ENCODE data around the gene TNFAIP8. TPM values are rescaled to one million over a fixed set of nuclear protein-coding genes. Genes with fewer than 3 reads are reported as not detected.

Gene TNFAIP8
- total RNA-seq, 4 donors from 2014 or later: 37.2 to 49.1 (median 43.3) TPM

DNA sequence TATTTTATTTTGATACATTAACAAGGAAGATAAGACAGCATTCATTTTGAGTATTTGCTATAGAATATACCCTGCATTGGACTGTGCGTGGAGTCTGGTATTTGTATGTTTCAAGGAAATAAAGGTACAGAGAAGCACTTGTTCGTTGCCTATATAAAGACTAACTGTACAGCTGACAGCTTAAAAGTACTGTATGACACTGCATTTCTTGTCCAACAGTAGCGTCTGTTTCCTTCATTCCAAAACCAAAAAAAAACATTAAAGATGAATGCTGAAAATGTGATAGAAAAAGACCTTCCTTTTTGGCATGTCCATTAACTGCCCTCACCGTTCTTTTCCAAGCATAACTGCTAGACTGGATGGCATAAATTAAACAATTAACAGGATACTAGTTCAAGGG is 15.3 kb downstream of the TNFAIP8 start:
- H3K27me3 ChIP-seq: no peaks in the 10 kb centered on the region
- 70% methylated on average over 4 of the region's 4 CpGs for WGBS
- H3K27ac ChIP-seq: no peak overlapping the region
- H3K4me1 ChIP-seq: peaks cover 22% of the 10 kb centered on the region
- no peak for DNase-seq (ENCODE audit: low spot score in 2 of 2)
- no peaks in the 10 kb centered on the region for H3K9me3 ChIP-seq
- H3K4me3 ChIP-seq: no peak overlapping the region
- TF ChIP-seq, protein P1, sequence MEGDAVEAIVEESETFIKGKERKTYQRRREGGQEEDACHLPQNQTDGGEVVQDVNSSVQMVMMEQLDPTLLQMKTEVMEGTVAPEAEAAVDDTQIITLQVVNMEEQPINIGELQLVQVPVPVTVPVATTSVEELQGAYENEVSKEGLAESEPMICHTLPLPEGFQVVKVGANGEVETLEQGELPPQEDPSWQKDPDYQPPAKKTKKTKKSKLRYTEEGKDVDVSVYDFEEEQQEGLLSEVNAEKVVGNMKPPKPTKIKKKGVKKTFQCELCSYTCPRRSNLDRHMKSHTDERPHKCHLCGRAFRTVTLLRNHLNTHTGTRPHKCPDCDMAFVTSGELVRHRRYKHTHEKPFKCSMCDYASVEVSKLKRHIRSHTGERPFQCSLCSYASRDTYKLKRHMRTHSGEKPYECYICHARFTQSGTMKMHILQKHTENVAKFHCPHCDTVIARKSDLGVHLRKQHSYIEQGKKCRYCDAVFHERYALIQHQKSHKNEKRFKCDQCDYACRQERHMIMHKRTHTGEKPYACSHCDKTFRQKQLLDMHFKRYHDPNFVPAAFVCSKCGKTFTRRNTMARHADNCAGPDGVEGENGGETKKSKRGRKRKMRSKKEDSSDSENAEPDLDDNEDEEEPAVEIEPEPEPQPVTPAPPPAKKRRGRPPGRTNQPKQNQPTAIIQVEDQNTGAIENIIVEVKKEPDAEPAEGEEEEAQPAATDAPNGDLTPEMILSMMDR (IDR thresholded peaks at IDR 0.05): no peak
- TF ChIP-seq EP300 (IDR thresholded peaks at IDR 0.05) (no peak), POLR2A (IDR thresholded peaks at IDR 0.05) (no peak), POLR2AphosphoS5 (IDR thresholded peaks at IDR 0.05) (no peak)
- H3K36me3 ChIP-seq: no peaks in the 10 kb centered on the region

DNA sequence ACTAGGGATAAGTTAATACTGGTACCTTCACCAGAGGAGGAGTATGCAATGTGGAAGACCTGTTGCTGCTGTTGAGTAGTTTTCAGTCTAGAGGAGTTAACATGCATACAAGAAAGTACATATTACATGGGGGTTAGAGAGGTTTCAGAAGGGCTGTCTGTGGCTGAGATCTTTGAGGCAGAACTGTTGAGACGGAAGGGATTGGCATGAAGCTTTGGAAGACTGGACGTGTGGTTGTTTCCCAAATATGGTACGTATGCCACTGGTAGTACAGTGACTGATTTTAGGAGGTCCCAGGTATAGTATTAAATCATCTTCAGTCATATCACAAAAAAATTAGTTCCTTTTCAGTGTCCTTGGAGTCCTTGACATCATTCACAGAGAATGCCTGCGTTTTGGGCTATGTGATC is 17.6 kb downstream of the TNFAIP8 start:
- WGBS: 96% methylated on average over 4 of the region's 4 CpGs
- Histone ChIP-seq H3K9me3 (no peaks in the 10 kb centered on the region), H3K4me1 (peaks cover 6% of the 10 kb centered on the region), H3K27me3 (no peaks in the 10 kb centered on the region), H3K27ac (no peak overlapping the region), H3K36me3 (no peaks in the 10 kb centered on the region), H3K4me3 (no peak overlapping the region)
- TF ChIP-seq POLR2AphosphoS5 (IDR thresholded peaks at IDR 0.05) (no peak), POLR2A (IDR thresholded peaks at IDR 0.05) (no peak), EP300 (IDR thresholded peaks at IDR 0.05) (no peak)
- TF ChIP-seq, protein P1 (IDR thresholded peaks at IDR 0.05): no peak
- DNase-seq (ENCODE audit: low spot score in 2 of 2): no peak

DNA sequence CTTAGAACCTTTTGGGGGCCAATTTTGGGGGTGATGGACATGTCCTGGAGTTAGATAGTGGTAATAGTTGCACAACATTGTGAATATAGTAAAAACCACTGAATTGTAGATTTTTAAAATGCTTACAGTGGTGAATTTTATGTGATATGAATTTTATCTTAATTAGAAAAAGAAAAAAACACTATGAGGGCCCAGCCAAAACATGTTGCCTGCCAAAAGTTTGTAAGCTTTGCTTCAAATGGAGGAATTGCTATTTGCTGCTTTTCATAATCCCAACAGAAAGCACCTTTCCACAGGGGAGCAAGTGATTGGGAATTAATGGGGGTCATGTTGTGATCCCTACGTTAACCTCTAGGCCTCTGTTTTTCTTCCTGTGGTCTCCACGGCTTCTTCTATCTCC is 19.1 kb downstream of the TNFAIP8 start:
- no peak overlapping the region for H3K27ac ChIP-seq
- TF ChIP-seq EP300 (IDR thresholded peaks at IDR 0.05): no peak
- no peak for TF ChIP-seq POLR2AphosphoS5 (IDR thresholded peaks at IDR 0.05)
- TF ChIP-seq, protein P1 (IDR thresholded peaks at IDR 0.05): no peak
- TF ChIP-seq POLR2A (IDR thresholded peaks at IDR 0.05): no peak
- 93% methylated on average over 2 of the region's 2 CpGs for WGBS
- DNase-seq (ENCODE audit: low spot score in 2 of 2): no peak
- no peaks in the 10 kb centered on the region for H3K9me3 ChIP-seq
- no peaks in the 10 kb centered on the region for H3K27me3 ChIP-seq
- peaks cover 10% of the 10 kb centered on the region for H3K4me1 ChIP-seq
- H3K4me3 ChIP-seq: no peak overlapping the region
- H3K36me3 ChIP-seq: no peaks in the 10 kb centered on the region

DNA sequence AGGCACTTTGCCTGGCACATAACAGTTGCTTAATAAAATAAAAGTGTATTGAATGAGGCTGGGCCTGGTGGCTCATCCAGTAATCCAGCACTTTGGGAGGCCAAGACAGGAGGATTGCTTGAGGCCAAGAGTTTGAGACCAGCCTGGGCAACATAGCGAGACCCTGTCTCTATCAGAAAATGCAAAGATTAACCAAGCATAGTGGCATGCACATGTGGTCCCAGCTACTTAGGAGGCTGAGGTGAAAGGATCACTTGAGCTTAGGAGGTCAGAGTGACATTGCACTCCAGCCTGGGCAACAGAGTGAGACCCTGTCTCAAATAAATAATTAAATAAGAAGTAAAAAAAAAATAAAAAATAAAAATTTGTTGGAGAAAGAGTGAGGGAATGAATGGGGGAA is 21.2 kb downstream of the TNFAIP8 start:
- DNase-seq (ENCODE audit: low spot score in 2 of 2): no peak
- H3K27me3 ChIP-seq: no peaks in the 10 kb centered on the region
- H3K9me3 ChIP-seq: no peaks in the 10 kb centered on the region
- H3K27ac ChIP-seq: no peak overlapping the region
- TF ChIP-seq POLR2AphosphoS5 (IDR thresholded peaks at IDR 0.05): no peak
- TF ChIP-seq, protein P1 (IDR thresholded peaks at IDR 0.05): no peak
- TF ChIP-seq POLR2A (IDR thresholded peaks at IDR 0.05): no peak
- TF ChIP-seq EP300 (IDR thresholded peaks at IDR 0.05): no peak
- WGBS: 100% methylated on average over 1 of the region's 1 CpG
- H3K4me3 ChIP-seq: no peak overlapping the region
- no peaks in the 10 kb centered on the region for H3K36me3 ChIP-seq
- peaks cover 8% of the 10 kb centered on the region for H3K4me1 ChIP-seq

DNA sequence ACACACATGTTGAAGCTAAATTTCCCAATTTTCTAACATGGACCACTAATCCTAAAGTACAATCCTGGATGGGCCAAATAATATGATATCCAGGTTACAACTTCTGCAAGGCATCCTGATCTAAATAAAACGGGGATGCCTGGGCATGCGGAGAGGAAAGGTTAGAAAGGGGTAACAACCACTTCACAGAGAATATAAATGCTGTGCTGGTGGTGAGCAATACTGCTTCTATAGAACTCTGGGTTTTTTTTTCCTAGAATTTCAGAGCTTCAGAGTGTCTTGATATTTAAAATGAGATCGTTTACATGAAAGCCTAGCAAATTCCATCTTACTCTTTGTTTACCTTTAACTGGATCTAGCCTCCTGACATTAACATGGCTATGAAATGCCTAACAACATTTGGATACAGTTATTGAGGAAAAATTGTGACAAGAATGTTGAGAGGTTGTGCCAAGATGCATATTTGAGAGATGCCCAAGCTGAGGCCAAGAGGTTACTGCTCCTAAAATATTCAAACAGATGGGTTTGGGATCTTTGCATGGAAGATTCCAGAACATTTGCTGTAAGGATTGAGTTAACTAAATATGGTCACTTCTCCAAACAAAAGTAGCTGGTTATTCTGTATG is 22.4 kb downstream of the TNFAIP8 start:
- DNase-seq (ENCODE audit: low spot score in 2 of 2): no peak
- H3K4me1 ChIP-seq: peaks cover 8% of the 10 kb centered on the region
- H3K27ac ChIP-seq: no peak overlapping the region
- no peak overlapping the region for H3K4me3 ChIP-seq
- TF ChIP-seq, protein P1 (IDR thresholded peaks at IDR 0.05): no peak
- TF ChIP-seq EP300 (IDR thresholded peaks at IDR 0.05): no peak
- TF ChIP-seq POLR2AphosphoS5 (IDR thresholded peaks at IDR 0.05): no peak
- no peak for TF ChIP-seq POLR2A (IDR thresholded peaks at IDR 0.05)
- WGBS: 76% methylated on average over 3 of the region's 3 CpGs
- no peaks in the 10 kb centered on the region for H3K9me3 ChIP-seq
- H3K27me3 ChIP-seq: no peaks in the 10 kb centered on the region
- H3K36me3 ChIP-seq: no peaks in the 10 kb centered on the region

Data from suprapubic skin (tissue), 4 donors.